T-helper 17 cell (primary cell): ENCODE measurements around the gene KDM5A. TPM values are rescaled to one million over a fixed set of nuclear protein-coding genes. Genes with fewer than 3 reads are reported as not detected.

Source experiments
- ATAC-seq: fragments of 150-1000 bp; cut with Tn5 transposase; 2 replicates; pipeline ENCODE4 v1.10.0; 2021; ENCODE audit warnings: mild to moderate bottlenecking, moderate library complexity
- DNase-seq, 3 donors: peaks; one replicate each; pipeline versions ENCODE4 v3.0.0 to v3.0.0-alpha.2; 2020 to 2021
- H3K9me3 ChIP-seq: one replicate; pipeline ENCODE4 v1.7.0; 2013; ENCODE audit warnings: low read length, mild to moderate bottlenecking; ENCODE audit not compliant: control insufficient read depth, poor library complexity, severe bottlenecking
- H3K27ac Mint-ChIP-seq: one replicate; pipeline ENCODE4 v1.8.0; 2022; ENCODE audit warnings: mild to moderate bottlenecking, moderate library complexity, mixed read lengths
- H3K27me3 Mint-ChIP-seq: one replicate; pipeline ENCODE4 v1.8.0; 2022; ENCODE audit warnings: mixed read lengths
- H3K36me3 Mint-ChIP-seq: one replicate; pipeline ENCODE4 v1.8.0; 2022; ENCODE audit warnings: low read depth, mixed read lengths
- H3K4me1 Mint-ChIP-seq: one replicate; pipeline ENCODE4 v1.8.0; 2022; ENCODE audit warnings: mild to moderate bottlenecking, mixed read lengths
- H3K4me3 Mint-ChIP-seq: one replicate; pipeline ENCODE4 v1.8.0; 2022; ENCODE audit warnings: mild to moderate bottlenecking, moderate library complexity, mixed read lengths
- total RNA-seq, 4 donors: library from RNA in 2 of 4; stranded (reverse) in 2 of 4; gene quantifications; one replicate each; pipeline ENCODE4 v1.2.3 and lab custom pipeline; 2022 to 2026

KDM5A gene
- total RNA-seq, 2 donors from 2014 or later: 115 to 139 TPM

DNA sequence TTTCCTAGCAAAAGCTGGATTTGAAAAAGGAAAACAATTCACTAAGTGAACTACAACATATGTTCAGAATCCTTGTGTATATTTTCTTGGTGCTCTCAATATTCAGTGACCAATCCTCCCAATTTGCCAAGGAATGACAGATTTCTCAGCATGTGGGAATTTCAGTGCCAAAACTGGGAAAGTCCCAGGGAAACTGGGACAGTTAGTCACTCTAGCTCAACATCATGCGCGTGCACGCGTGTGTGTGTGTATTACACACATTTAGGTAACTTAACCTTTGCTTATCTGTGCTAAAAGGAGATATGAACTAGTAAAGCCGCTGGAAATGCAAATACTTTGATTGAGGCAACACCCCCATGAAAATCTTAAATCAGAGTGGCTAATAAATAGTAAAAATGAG lies 100.4 kb downstream of the KDM5A start:
- H3K36me3 Mint-ChIP-seq: peaks cover 14% of the 10 kb centered on the region
- DNase-seq (no peak), ATAC-seq (no peak)
- peaks cover 28% of the 10 kb centered on the region for H3K4me1 Mint-ChIP-seq
- no peaks in the 10 kb centered on the region for H3K27me3 Mint-ChIP-seq
- H3K4me3 Mint-ChIP-seq: no peak overlapping the region
- no peak overlapping the region for H3K27ac Mint-ChIP-seq
- no peaks in the 10 kb centered on the region for H3K9me3 ChIP-seq

DNA sequence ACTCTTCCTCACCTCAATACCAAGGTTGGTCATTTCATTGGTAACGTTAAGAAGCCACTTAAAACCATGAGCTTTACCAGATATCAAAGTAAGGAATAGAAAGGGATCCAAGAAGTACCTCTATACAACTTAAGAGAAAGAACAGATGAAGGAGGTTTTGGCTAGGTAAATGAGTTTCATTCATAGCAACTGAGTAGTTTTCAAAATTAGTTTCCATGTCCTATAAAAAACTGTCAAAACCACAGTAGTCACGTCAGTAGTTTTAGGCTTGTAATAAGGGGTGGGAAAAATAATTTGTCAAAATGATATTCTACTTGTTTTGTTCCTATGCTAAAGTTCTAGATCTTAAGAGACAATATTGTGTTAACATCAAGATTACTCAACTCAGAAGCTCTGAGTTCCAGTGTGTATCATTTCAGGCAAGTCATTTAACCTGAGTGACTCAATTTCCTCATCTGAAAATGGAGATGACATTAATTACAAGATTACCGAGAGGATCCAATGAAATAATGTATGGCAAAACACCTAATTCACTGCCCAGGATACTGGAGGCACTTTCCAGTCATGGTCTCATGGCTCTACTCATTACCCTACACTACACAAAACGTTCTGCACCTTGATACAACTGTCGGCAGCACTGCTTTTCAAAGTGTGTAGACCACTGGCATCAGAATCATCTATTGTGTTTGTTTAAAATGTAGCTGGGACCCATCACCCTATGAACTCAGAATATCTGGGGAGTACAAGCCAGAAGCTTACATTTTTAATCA lies 102.4 kb downstream of the KDM5A start:
- peak overlapping the region; percentile 60 for H3K27ac Mint-ChIP-seq
- peaks cover 8% of the 10 kb centered on the region for H3K36me3 Mint-ChIP-seq
- no peak for DNase-seq
- H3K9me3 ChIP-seq: no peaks in the 10 kb centered on the region
- no peaks in the 10 kb centered on the region for H3K27me3 Mint-ChIP-seq
- H3K4me1 Mint-ChIP-seq: peaks cover 20% of the 10 kb centered on the region
- H3K4me3 Mint-ChIP-seq: no peak overlapping the region
- ATAC-seq: no peak

DNA sequence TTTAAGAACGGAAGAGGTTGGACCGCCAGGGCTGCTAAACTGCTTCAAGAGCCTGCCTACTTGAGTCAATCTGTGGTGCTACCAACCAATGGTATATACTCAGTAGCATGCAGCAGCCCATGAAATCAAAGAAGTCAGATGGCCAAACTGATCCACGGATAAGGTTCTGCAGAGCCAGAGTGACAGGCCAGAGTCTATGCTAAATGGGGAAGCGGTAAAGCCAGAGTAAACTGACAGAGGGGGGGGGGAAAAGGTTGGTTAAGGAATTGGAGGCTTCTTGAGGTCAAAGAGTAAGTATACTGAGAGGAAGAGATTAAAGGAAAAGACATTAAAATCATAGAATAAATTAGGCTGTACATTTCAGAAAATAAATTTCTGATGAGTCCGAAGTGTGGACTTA lies 111.1 kb downstream of the KDM5A start:
- no peak for ATAC-seq
- no peaks in the 10 kb centered on the region for H3K36me3 Mint-ChIP-seq

GRCh38 chr12:275812-276211 lies 113.3 kb downstream of the KDM5A start:
- no peak for DNase-seq
- H3K9me3 ChIP-seq: no peaks in the 10 kb centered on the region
- H3K36me3 Mint-ChIP-seq: no peaks in the 10 kb centered on the region
- ATAC-seq: no peak
- H3K27me3 Mint-ChIP-seq: no peaks in the 10 kb centered on the region
- no peak overlapping the region for H3K27ac Mint-ChIP-seq
- H3K4me1 Mint-ChIP-seq: peaks cover 7% of the 10 kb centered on the region
- H3K4me3 Mint-ChIP-seq: no peak overlapping the region

More for the DNA sequence above, 111.1 kb downstream of the KDM5A start:
- Mint-ChIP-seq H3K4me1 (peaks cover 7% of the 10 kb centered on the region), H3K4me3 (no peak overlapping the region), H3K27me3 (no peaks in the 10 kb centered on the region), H3K27ac (no peak overlapping the region)
- DNase-seq: no peak
- no peaks in the 10 kb centered on the region for H3K9me3 ChIP-seq

- no peak for DNase-seq
- H3K9me3 ChIP-seq: no peaks in the 10 kb centered on the region
- Mint-ChIP-seq H3K27ac (no peak overlapping the region), H3K27me3 (no peaks in the 10 kb centered on the region), H3K4me3 (no peak overlapping the region), H3K36me3 (no peaks in the 10 kb centered on the region), H3K4me1 (peaks cover 7% of the 10 kb centered on the region)
- no peak for ATAC-seq
These were observed 115.7 kb downstream of the KDM5A start for GRCh38 chr12:273382-273781.

- H3K36me3 Mint-ChIP-seq: no peaks in the 10 kb centered on the region
- H3K27ac Mint-ChIP-seq: no peak overlapping the region
- H3K4me1 Mint-ChIP-seq: peaks cover 7% of the 10 kb centered on the region
- no peaks in the 10 kb centered on the region for H3K9me3 ChIP-seq
- DNase-seq (no peak), ATAC-seq (no peak)
- no peak overlapping the region for H3K4me3 Mint-ChIP-seq
- H3K27me3 Mint-ChIP-seq: no peaks in the 10 kb centered on the region
These were observed 116.2 kb downstream of the KDM5A start for GRCh38 chr12:272942-273341.

- Mint-ChIP-seq H3K27ac (peak overlapping the region; percentile 44), H3K4me1 (peaks cover 2% of the 10 kb centered on the region), H3K4me3 (no peak overlapping the region), H3K27me3 (no peaks in the 10 kb centered on the region), H3K36me3 (no peaks in the 10 kb centered on the region)
- ATAC-seq (no peak), DNase-seq (no peak)
- no peaks in the 10 kb centered on the region for H3K9me3 ChIP-seq
These were observed 118.0 kb downstream of the KDM5A start for GRCh38 chr12:271161-271560.

- no peaks in the 10 kb centered on the region for H3K36me3 Mint-ChIP-seq
- H3K4me3 Mint-ChIP-seq: peak overlapping the region; percentile 19
- no peak overlapping the region for H3K27ac Mint-ChIP-seq
- H3K4me1 Mint-ChIP-seq: no peaks in the 10 kb centered on the region
- H3K27me3 Mint-ChIP-seq: peaks cover 6% of the 10 kb centered on the region
- ATAC-seq (no peak), DNase-seq (no peak)
- H3K9me3 ChIP-seq: no peaks in the 10 kb centered on the region
These were observed 119.9 kb downstream of the KDM5A start for GRCh38 chr12:269191-269590.

DNA sequence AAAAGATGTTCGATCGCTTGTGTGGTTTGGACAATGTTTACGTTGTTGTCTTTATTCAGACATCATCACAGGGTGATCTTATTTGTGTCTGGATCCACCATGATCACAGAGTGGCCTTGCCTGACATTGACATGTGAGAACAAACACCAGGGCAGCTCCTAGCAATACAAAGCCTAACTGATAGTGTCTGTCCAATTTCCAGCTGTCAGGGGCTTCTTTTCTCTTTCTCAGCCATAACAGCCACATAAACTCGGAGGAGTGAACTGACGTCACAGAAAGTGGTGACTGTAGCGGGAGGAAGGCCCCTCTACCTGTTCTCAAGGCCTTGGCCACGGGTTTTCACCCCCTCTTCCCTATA lies 120.7 kb downstream of the KDM5A start:
- Mint-ChIP-seq H3K27ac (no peak overlapping the region), H3K4me1 (no peaks in the 10 kb centered on the region)
- DNase-seq: no peak

DNA sequence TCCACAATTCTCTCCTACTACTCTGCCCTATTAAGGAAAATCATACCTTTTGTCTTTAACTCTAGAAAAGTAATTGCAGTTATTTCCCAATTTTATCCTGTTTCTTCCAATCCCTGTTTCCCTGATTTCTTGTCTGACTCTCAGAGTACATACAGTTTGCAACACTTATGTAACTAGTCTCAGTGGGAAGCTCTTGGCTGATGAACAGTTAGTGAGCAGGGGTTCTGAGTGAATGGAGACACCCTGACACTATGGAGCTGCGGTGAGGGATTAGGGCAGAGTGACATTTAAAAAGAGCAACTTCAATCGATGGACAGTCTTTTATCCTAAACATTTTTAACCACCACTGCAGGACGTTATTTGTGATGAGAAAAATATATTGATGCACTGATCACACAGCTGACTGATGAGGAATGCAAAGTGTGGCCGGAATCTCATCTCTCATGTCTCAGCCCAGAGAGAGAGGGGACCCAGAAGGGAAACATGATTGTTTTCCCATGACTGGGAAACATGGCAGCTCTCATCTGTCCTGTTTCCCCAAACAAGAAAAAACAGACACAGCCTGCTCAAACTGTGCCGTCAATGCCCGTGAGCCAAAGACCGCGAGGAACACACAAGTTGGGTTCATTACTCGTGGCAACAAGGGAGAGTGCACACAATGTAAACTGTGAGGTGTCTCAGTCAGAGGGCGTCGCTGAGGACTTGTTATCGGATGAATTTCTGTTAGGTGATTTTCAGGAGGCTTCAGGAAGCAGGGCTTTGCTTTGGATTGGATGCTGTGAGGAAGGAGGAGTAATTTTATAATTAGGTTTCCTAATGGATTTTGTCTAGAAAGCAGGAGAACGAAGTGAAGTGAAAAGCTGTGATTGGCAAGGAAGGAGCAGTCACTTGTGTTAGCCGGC lies 121.3 kb downstream of the KDM5A start:
- no peaks in the 10 kb centered on the region for H3K9me3 ChIP-seq
- Mint-ChIP-seq H3K27ac (no peak overlapping the region), H3K4me1 (no peaks in the 10 kb centered on the region), H3K4me3 (no peak overlapping the region), H3K27me3 (peaks cover 6% of the 10 kb centered on the region), H3K36me3 (no peaks in the 10 kb centered on the region)
- no peak for DNase-seq
- ATAC-seq: no peak

More for the DNA sequence above, 120.7 kb downstream of the KDM5A start:
- no peaks in the 10 kb centered on the region for H3K36me3 Mint-ChIP-seq
- H3K9me3 ChIP-seq: no peaks in the 10 kb centered on the region
- ATAC-seq: no peak
- no peak overlapping the region for H3K4me3 Mint-ChIP-seq
- peaks cover 6% of the 10 kb centered on the region for H3K27me3 Mint-ChIP-seq

GRCh38 chr12:265096-265495 lies 124.0 kb downstream of the KDM5A start:
- DNase-seq: no peak
- Mint-ChIP-seq H3K27me3 (peaks cover 20% of the 10 kb centered on the region), H3K4me3 (no peak overlapping the region), H3K36me3 (no peaks in the 10 kb centered on the region), H3K4me1 (no peaks in the 10 kb centered on the region), H3K27ac (no peak overlapping the region)
- no peak for ATAC-seq
- no peaks in the 10 kb centered on the region for H3K9me3 ChIP-seq

DNA sequence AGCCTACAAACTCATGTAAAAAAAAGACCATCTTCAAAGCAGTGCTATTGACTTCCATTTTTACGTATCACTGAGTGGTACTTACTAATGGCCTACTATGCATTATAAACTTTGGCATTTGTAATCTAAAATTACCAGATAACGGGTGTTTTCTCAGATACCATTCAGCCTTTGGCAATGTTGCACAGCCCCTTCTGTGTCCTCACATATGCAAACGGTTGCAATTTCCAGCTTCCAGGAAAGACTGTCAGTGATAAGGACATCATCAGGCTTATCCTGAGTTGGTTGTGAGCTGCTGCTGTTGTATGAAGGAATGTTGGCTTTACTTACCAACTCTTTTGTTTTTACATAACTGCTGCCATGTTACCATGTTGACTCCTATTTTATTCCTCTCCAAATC lies 124.9 kb downstream of the KDM5A start:
- Mint-ChIP-seq H3K4me3 (no peak overlapping the region), H3K27ac (no peak overlapping the region)

GRCh38 chr12:263574-263973 lies 125.5 kb downstream of the KDM5A start:
- no peak for DNase-seq
- Mint-ChIP-seq H3K27me3 (peaks cover 29% of the 10 kb centered on the region), H3K27ac (no peak overlapping the region), H3K4me3 (no peak overlapping the region), H3K36me3 (no peaks in the 10 kb centered on the region), H3K4me1 (no peaks in the 10 kb centered on the region)
- no peaks in the 10 kb centered on the region for H3K9me3 ChIP-seq
- no peak for ATAC-seq

More for the DNA sequence above, 124.9 kb downstream of the KDM5A start:
- H3K9me3 ChIP-seq: no peaks in the 10 kb centered on the region
- peaks cover 27% of the 10 kb centered on the region for H3K27me3 Mint-ChIP-seq
- H3K4me1 Mint-ChIP-seq: no peaks in the 10 kb centered on the region
- no peak for DNase-seq
- no peaks in the 10 kb centered on the region for H3K36me3 Mint-ChIP-seq
- no peak for ATAC-seq
